Measurements from ENCODE around the gene RPP38.

RPP38 gene

GRCh38 chr10:15097011-15097812, at the start of gene RPP38:
RPP38 (plus strand) TSS chr10:15097355; CDS start chr10:15103315, 5,960 bp downstream.
- peak; percentile 98 for DNase-seq (ENCODE audit: low spot score)

- no peak for DNase-seq (ENCODE audit: low spot score)
Observed at GRCh38 chr10:15049533-15049932, 47.6 kb upstream of the RPP38 start.

GRCh38 chr10:15052121-15052520, 45.0 kb upstream of the RPP38 start:
- DNase-seq (ENCODE audit: low spot score), result no peak

GRCh38 chr10:15053061-15053460, 44.1 kb upstream of the RPP38 start:
- DNase-seq (ENCODE audit: low spot score), result no peak

GRCh38 chr10:15058689-15059088, 38.5 kb upstream of the RPP38 start:
- no peak for DNase-seq (ENCODE audit: low spot score)

- no peak for DNase-seq (ENCODE audit: low spot score)
Observed at GRCh38 chr10:15059914-15060313, 37.2 kb upstream of the RPP38 start.

- DNase-seq (ENCODE audit: low spot score), result no peak
Observed at GRCh38 chr10:15060638-15061037, 36.5 kb upstream of the RPP38 start.

GRCh38 chr10:15067154-15067553, 30.0 kb upstream of the RPP38 start:
- DNase-seq (ENCODE audit: low spot score), result no peak

GRCh38 chr10:15068802-15069201, 28.4 kb upstream of the RPP38 start:
- DNase-seq (ENCODE audit: low spot score), result no peak

GRCh38 chr10:15069230-15069629, 27.9 kb upstream of the RPP38 start:
- DNase-seq (ENCODE audit: low spot score), result no peak

GRCh38 chr10:15072358-15072757, 24.8 kb upstream of the RPP38 start:
- no peak for DNase-seq (ENCODE audit: low spot score)

GRCh38 chr10:15075421-15075820, 21.7 kb upstream of the RPP38 start:
- DNase-seq (ENCODE audit: low spot score), result no peak

- DNase-seq (ENCODE audit: low spot score), result no peak
Observed at GRCh38 chr10:15083674-15084501, 13.3 kb upstream of the RPP38 start.

- peak; percentile 66 for DNase-seq (ENCODE audit: low spot score)
Observed at GRCh38 chr10:15084502-15084922, 12.6 kb upstream of the RPP38 start.

- peak; percentile 96 for DNase-seq (ENCODE audit: low spot score)
Observed at GRCh38 chr10:15088428-15089261, 8.5 kb upstream of the RPP38 start, which contains the start of gene ACBD7. ACBD7 (minus strand) TSS chr10:15088776; CDS start chr10:15088728, 48 bp downstream.

- DNase-seq (ENCODE audit: low spot score), result no peak
Observed at GRCh38 chr10:15091418-15091817, 5.7 kb upstream of the RPP38 start.

GRCh38 chr10:15092855-15093408, 4.2 kb upstream of the RPP38 start:
- no peak for DNase-seq (ENCODE audit: low spot score)

GRCh38 chr10:15096661-15097010, 519 bp upstream of the RPP38 start:
- no peak for DNase-seq (ENCODE audit: low spot score)

- DNase-seq (ENCODE audit: low spot score), result no peak
Observed at GRCh38 chr10:15099886-15100285, 2.7 kb downstream of the RPP38 start.

GRCh38 chr10:15103513-15103912, 6.4 kb downstream of the RPP38 start:
- DNase-seq (ENCODE audit: low spot score), result no peak

GRCh38 chr10:15106352-15107013, 9.3 kb downstream of the RPP38 start:
- DNase-seq (ENCODE audit: low spot score), result peak; percentile 66
